B cell (primary cell): ENCODE measurements around the gene IGLL5.

Experiments used
- CTCF ChIP-seq: fragments of 200-600 bp; IDR thresholded peaks from one replicate; pipeline ENCODE4 v1.8.0; 2022; ENCODE audit warnings: antibody characterized with exemption, mild to moderate bottlenecking
- EZH2 ChIP-seq: IDR thresholded peaks from 2 replicates; pipeline ENCODE4 v1.6.1; 2012; ENCODE audit warnings: borderline replicate concordance, low read depth, mild to moderate bottlenecking, moderate library complexity, low read length; ENCODE audit not compliant: insufficient read depth, poor library complexity, severe bottlenecking

- no peak for TF ChIP-seq CTCF
- TF ChIP-seq EZH2, result no peak
Measured at GRCh38 chr22:22923930-22924329, 36.3 kb downstream of the IGLL5 start.
